Heart left ventricle (tissue), 13 donors: ENCODE data around the gene ASCC1.

Source experiments
- POLR2A ChIP-seq, 2 donors: fragments of 450-650 bp; IDR thresholded peaks; one replicate each; pipeline ENCODE4 v1.6.1; 2017; ENCODE audit warnings: antibody characterized with exemption in 2 of 2, mild to moderate bottlenecking in 2 of 2, moderate library complexity in 2 of 2
- TF ChIP-seq, protein P1 (sequence below), 12 donors: fragments of 200-600 bp; sonication (generic) in 4 of 12; IDR thresholded peaks; one replicate each; pipeline versions ENCODE4 v1.5.0 to v1.8.0; 2018 to 2022; ENCODE audit warnings: antibody characterized with exemption in 12 of 12, mild to moderate bottlenecking in 5 of 12
- donor health status: ischemic (EF 13 %, LVEDD 7.1; RV severe dilation, severe dysfunction).
- donor health status: DM: no; HTN: yes; CAD: no.
- donor health status: DM: no; HTN: no; CAD: no.
- donor health status: ischemic (EF 25% LVEDD 6.9; RV normal size, moderate dysfunction).
- donor health status: ischemic (EF 25% LVEDD 5.7; RV mildly dilated, moderate dysfunction).
- donor health status: ischemic (EF 35%, LVEDD 5.7; RV mildly dilated, moderate dysfunction).
- donor health status: nonischemic (EF 11% LVEDD 7.7; RV severe dilation, severe dysfunction).
- donor health status: DM: yes; HTN: yes; CAD: no.
- donor health status: PGD.
- donor health status: ischemic (EF 29% LVEDD 5.4; RV normal size, mild dysfunction).
- donor health status: nonischemic (EF 23%, LVEDD 6.1; RV moderate dilation, normal function).

DNA sequence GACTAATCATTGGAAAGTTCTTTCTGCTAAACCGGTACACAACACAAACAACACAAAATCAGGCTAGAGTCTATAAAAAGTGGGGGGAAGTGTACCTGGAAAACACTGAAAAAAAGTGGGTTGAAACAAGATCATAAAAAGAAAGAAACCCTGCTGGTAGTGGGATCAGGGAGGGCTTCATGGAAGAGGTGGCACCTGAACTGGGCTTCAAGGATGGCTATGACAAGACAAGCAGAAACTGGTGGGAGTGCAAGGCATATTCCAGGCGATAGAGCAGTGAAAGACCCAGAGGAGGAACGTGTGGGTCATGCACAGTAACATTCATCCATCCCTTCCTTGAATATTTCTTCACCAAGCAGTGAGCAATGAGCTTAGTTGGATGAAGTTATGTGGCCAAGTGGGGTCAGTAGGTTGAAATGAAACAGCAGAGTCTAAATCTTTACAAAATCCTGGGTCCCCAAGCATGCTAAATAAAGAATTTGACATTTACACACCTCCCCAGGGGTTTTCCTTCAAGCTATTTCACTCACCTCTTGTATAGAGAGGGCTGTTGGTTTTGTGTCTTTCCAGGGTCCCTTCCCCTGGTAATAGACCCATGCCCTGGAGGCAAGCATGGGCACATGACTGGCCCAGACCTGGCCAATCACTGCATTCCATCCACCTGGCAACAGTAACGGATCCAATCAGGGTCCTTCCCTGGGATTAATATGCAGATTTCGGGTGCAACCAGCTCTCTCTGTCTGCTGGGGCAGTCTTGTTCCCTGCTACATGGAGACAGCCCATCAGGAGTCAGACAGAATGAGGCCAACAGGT is 165.9 kb downstream of the ASCC1 start:
- TF ChIP-seq POLR2A (IDR thresholded peaks at IDR 0.05): no peak
- TF ChIP-seq, protein P1, sequence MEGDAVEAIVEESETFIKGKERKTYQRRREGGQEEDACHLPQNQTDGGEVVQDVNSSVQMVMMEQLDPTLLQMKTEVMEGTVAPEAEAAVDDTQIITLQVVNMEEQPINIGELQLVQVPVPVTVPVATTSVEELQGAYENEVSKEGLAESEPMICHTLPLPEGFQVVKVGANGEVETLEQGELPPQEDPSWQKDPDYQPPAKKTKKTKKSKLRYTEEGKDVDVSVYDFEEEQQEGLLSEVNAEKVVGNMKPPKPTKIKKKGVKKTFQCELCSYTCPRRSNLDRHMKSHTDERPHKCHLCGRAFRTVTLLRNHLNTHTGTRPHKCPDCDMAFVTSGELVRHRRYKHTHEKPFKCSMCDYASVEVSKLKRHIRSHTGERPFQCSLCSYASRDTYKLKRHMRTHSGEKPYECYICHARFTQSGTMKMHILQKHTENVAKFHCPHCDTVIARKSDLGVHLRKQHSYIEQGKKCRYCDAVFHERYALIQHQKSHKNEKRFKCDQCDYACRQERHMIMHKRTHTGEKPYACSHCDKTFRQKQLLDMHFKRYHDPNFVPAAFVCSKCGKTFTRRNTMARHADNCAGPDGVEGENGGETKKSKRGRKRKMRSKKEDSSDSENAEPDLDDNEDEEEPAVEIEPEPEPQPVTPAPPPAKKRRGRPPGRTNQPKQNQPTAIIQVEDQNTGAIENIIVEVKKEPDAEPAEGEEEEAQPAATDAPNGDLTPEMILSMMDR (IDR thresholded peaks at IDR 0.05): no peak
